Measurements from ENCODE around the gene OR51B4.
"Not testable (repeated sequence)": the region's sequence is repeated elsewhere in the genome, so short reads cannot be mapped to it uniquely, and the experiment has no call there.

The OR51B4 gene

GRCh38 chr11:5298451-5298850 lies 3.3 kb downstream of the OR51B4 start:
- no peak for DNase-seq
- in situ Hi-C loops (cut with MboI; ENCODE audit: low pct_unique_long_range_greater_than_20kb, low sequenced_read_pairs), result no loop called here

- in situ Hi-C loops (cut with MboI; ENCODE audit: low pct_unique_long_range_greater_than_20kb, low sequenced_read_pairs), result no loop called here
- DNase-seq, result no peak
Measured at GRCh38 chr11:5297721-5298323, 3.9 kb downstream of the OR51B4 start.

- DNase-seq; in situ Hi-C loops (cut with MboI; ENCODE audit: low pct_unique_long_range_greater_than_20kb, low sequenced_read_pairs): not testable (repeated sequence)
Measured at GRCh38 chr11:5294342-5294995, 7.3 kb downstream of the OR51B4 start.

- no peak for DNase-seq
- in situ Hi-C loops (cut with MboI; ENCODE audit: low pct_unique_long_range_greater_than_20kb, low sequenced_read_pairs), result no loop called here
Measured at GRCh38 chr11:5293028-5293427, 8.7 kb downstream of the OR51B4 start.

- in situ Hi-C loops (cut with MboI; ENCODE audit: low pct_unique_long_range_greater_than_20kb, low sequenced_read_pairs), result no loop called here
- DNase-seq, result peak; percentile 11
Measured at GRCh38 chr11:5291207-5291838, 10.4 kb downstream of the OR51B4 start.

- no peak for DNase-seq
- in situ Hi-C loops (cut with MboI; ENCODE audit: low pct_unique_long_range_greater_than_20kb, low sequenced_read_pairs), result no loop called here
Measured at GRCh38 chr11:5290106-5290505, 11.6 kb downstream of the OR51B4 start.

- DNase-seq, result no peak
- in situ Hi-C loops (cut with MboI; ENCODE audit: low pct_unique_long_range_greater_than_20kb, low sequenced_read_pairs), result no loop called here
Measured at GRCh38 chr11:5289696-5290095, 12.1 kb downstream of the OR51B4 start.

- no peak for DNase-seq
Measured at GRCh38 chr11:5288906-5289550, 12.7 kb downstream of the OR51B4 start.

GRCh38 chr11:5288108-5288905 lies 13.4 kb downstream of the OR51B4 start:
- in situ Hi-C loops (cut with MboI; ENCODE audit: low pct_unique_long_range_greater_than_20kb, low sequenced_read_pairs), result no loop called here
- no peak for DNase-seq

More at GRCh38 chr11:5288906-5289550, 12.7 kb downstream of the OR51B4 start:
- in situ Hi-C loops (cut with MboI; ENCODE audit: low pct_unique_long_range_greater_than_20kb, low sequenced_read_pairs), result no loop called here

- no peak for DNase-seq
- in situ Hi-C loops (cut with MboI; ENCODE audit: low pct_unique_long_range_greater_than_20kb, low sequenced_read_pairs), result no loop called here
Measured at GRCh38 chr11:5286901-5287300, 14.8 kb downstream of the OR51B4 start.

GRCh38 chr11:5286351-5286750 lies 15.4 kb downstream of the OR51B4 start:
- in situ Hi-C loops (cut with MboI; ENCODE audit: low pct_unique_long_range_greater_than_20kb, low sequenced_read_pairs), result no loop called here

GRCh38 chr11:5285703-5286340 lies 15.9 kb downstream of the OR51B4 start:
- in situ Hi-C loops (cut with MboI; ENCODE audit: low pct_unique_long_range_greater_than_20kb, low sequenced_read_pairs), result no loop called here
- DNase-seq, result no peak

More at GRCh38 chr11:5286351-5286750, 15.4 kb downstream of the OR51B4 start:
- DNase-seq, result no peak

- DNase-seq, result no peak
- in situ Hi-C loops (cut with MboI; ENCODE audit: low pct_unique_long_range_greater_than_20kb, low sequenced_read_pairs), result no loop called here
Measured at GRCh38 chr11:5284637-5285036, 17.1 kb downstream of the OR51B4 start.

GRCh38 chr11:5283882-5284281 lies 17.9 kb downstream of the OR51B4 start:
- no peak for DNase-seq
- in situ Hi-C loops (cut with MboI; ENCODE audit: low pct_unique_long_range_greater_than_20kb, low sequenced_read_pairs), result no loop called here

- in situ Hi-C loops (cut with MboI; ENCODE audit: low pct_unique_long_range_greater_than_20kb, low sequenced_read_pairs), result no loop called here
- DNase-seq, result no peak
Measured at GRCh38 chr11:5283086-5283485, 18.7 kb downstream of the OR51B4 start.

GRCh38 chr11:5282628-5283027 lies 19.1 kb downstream of the OR51B4 start:
- in situ Hi-C loops (cut with MboI; ENCODE audit: low pct_unique_long_range_greater_than_20kb, low sequenced_read_pairs), result no loop called here
- no peak for DNase-seq

- in situ Hi-C loops (cut with MboI; ENCODE audit: low pct_unique_long_range_greater_than_20kb, low sequenced_read_pairs), result no loop called here
- no peak for DNase-seq
Measured at GRCh38 chr11:5281596-5281995, 20.1 kb downstream of the OR51B4 start.

- in situ Hi-C loops (cut with MboI; ENCODE audit: low pct_unique_long_range_greater_than_20kb, low sequenced_read_pairs), result no loop called here
- peak; percentile 72 for DNase-seq
Measured at GRCh38 chr11:5280582-5281102, 21.1 kb downstream of the OR51B4 start.

Measured in KBM-7 (cell line).